ENCODE data around the gene MCHR2. TPM values are rescaled to one million over a fixed set of nuclear protein-coding genes. Genes with fewer than 3 reads are reported as not detected.

MCHR2 gene
- total RNA-seq, 1 experiment from 2014 or later, result not detected

- Mint-ChIP-seq H3K4me1 (ENCODE audit: low read depth, unreplicated experiment) (no peaks in the 10 kb centered on the region), H3K27ac (ENCODE audit: unreplicated experiment) (no peak overlapping the region), H3K4me3 (ENCODE audit: unreplicated experiment) (no peak overlapping the region), H3K27me3 (ENCODE audit: insufficient read depth, unreplicated experiment) (peaks cover 18% of the 10 kb centered on the region), H3K36me3 (ENCODE audit: insufficient read depth, unreplicated experiment) (no peaks in the 10 kb centered on the region), H3K9me3 (ENCODE audit: unreplicated experiment) (no peaks in the 10 kb centered on the region)
- intact Hi-C loops (cut with micrococcal nuclease; ENCODE audit: unreplicated experiment), result loop anchor here (1.0 kb wide), 1 partner anchor 159 kb away; no protein-coding TSS in a partner anchor
- Histone ChIP-seq H3K27me3 (replicated peaks; ENCODE audit: control insufficient read depth, insufficient read depth, low read length) (no peaks in the 10 kb centered on the region), H3K36me3 (ENCODE audit: control insufficient read depth, insufficient read depth, low read length) (no peaks in the 10 kb centered on the region), H3K9me3 (no peaks in the 10 kb centered on the region), H3K4me1 (no peaks in the 10 kb centered on the region), H3K4me3 (ENCODE audit: low read depth, low read length) (no peak overlapping the region)
- no TSS peak for BruUV-seq (replicated peaks)
- ChIA-PET CTCF (no interaction called here), POLR2A (no interaction called here)
- no peak for TF ChIP-seq CTCF (IDR thresholded peaks at IDR 0.05; ENCODE audit: insufficient read depth in 1 of 2, low read depth in 1 of 2, low read length in 1 of 2, severe bottlenecking in 1 of 2, unreplicated experiment in 1 of 2)
- no peak for DNase-seq
Measured at GRCh38 chr6:99940582-99940981, 53.4 kb downstream of the MCHR2 start.

GRCh38 chr6:99933129-99933528 is 60.9 kb downstream of the MCHR2 start:
- intact Hi-C loops (cut with micrococcal nuclease; ENCODE audit: unreplicated experiment), result no loop called here
- Histone ChIP-seq H3K27me3 (replicated peaks; ENCODE audit: control insufficient read depth, insufficient read depth, low read length) (no peaks in the 10 kb centered on the region), H3K4me3 (ENCODE audit: low read depth, low read length) (no peak overlapping the region), H3K9me3 (no peaks in the 10 kb centered on the region), H3K4me1 (no peaks in the 10 kb centered on the region), H3K36me3 (ENCODE audit: control insufficient read depth, insufficient read depth, low read length) (no peaks in the 10 kb centered on the region)
- TF ChIP-seq CTCF (IDR thresholded peaks at IDR 0.05; ENCODE audit: insufficient read depth in 1 of 2, low read depth in 1 of 2, low read length in 1 of 2, severe bottlenecking in 1 of 2, unreplicated experiment in 1 of 2), result no peak
- Mint-ChIP-seq H3K27ac (ENCODE audit: unreplicated experiment) (no peak overlapping the region), H3K9me3 (ENCODE audit: unreplicated experiment) (no peaks in the 10 kb centered on the region), H3K4me3 (ENCODE audit: unreplicated experiment) (no peak overlapping the region), H3K36me3 (ENCODE audit: insufficient read depth, unreplicated experiment) (no peaks in the 10 kb centered on the region), H3K27me3 (ENCODE audit: insufficient read depth, unreplicated experiment) (peaks cover 16% of the 10 kb centered on the region), H3K4me1 (ENCODE audit: low read depth, unreplicated experiment) (no peaks in the 10 kb centered on the region)
- no TSS peak for BruUV-seq (replicated peaks)
- no peak for DNase-seq
- ChIA-PET CTCF (no interaction called here), POLR2A (no interaction called here)

- intact Hi-C loops (cut with micrococcal nuclease; ENCODE audit: unreplicated experiment), result no loop called here
- H3K4me3 Mint-ChIP-seq (ENCODE audit: unreplicated experiment), result no peak overlapping the region
- no peaks in the 10 kb centered on the region for H3K36me3 ChIP-seq (ENCODE audit: control insufficient read depth, insufficient read depth, low read length)
- TF ChIP-seq CTCF (IDR thresholded peaks at IDR 0.05; ENCODE audit: insufficient read depth in 1 of 2, low read depth in 1 of 2, low read length in 1 of 2, severe bottlenecking in 1 of 2, unreplicated experiment in 1 of 2), result no peak
- BruUV-seq (replicated peaks), result no TSS peak
- ChIA-PET POLR2A (no interaction called here), CTCF (no interaction called here)
- H3K4me3 ChIP-seq (ENCODE audit: low read depth, low read length), result no peak overlapping the region
- H3K27me3 ChIP-seq (replicated peaks; ENCODE audit: control insufficient read depth, insufficient read depth, low read length), result no peaks in the 10 kb centered on the region
- peaks cover 8% of the 10 kb centered on the region for H3K27me3 Mint-ChIP-seq (ENCODE audit: insufficient read depth, unreplicated experiment)
- H3K4me1 Mint-ChIP-seq (ENCODE audit: low read depth, unreplicated experiment), result no peaks in the 10 kb centered on the region
- DNase-seq, result no peak
- H3K4me1 ChIP-seq, result no peaks in the 10 kb centered on the region
- no peaks in the 10 kb centered on the region for H3K9me3 ChIP-seq
- H3K36me3 Mint-ChIP-seq (ENCODE audit: insufficient read depth, unreplicated experiment), result no peaks in the 10 kb centered on the region
- no peaks in the 10 kb centered on the region for H3K9me3 Mint-ChIP-seq (ENCODE audit: unreplicated experiment)
- no peak overlapping the region for H3K27ac Mint-ChIP-seq (ENCODE audit: unreplicated experiment)
Measured at GRCh38 chr6:99912657-99913056, 81.4 kb downstream of the MCHR2 start.

All from Caco-2 (cell line).